GM10847 (cell line): Measurements from ENCODE around the gene B4GALNT4.

ENCODE experiments used
- POLR2A ChIP-seq: IDR thresholded peaks from 2 replicates; pipeline ENCODE4 v1.6.1; 2011; ENCODE audit not compliant: insufficient read length; ENCODE audit errors: extremely low read depth

B4GALNT4 gene

DNA sequence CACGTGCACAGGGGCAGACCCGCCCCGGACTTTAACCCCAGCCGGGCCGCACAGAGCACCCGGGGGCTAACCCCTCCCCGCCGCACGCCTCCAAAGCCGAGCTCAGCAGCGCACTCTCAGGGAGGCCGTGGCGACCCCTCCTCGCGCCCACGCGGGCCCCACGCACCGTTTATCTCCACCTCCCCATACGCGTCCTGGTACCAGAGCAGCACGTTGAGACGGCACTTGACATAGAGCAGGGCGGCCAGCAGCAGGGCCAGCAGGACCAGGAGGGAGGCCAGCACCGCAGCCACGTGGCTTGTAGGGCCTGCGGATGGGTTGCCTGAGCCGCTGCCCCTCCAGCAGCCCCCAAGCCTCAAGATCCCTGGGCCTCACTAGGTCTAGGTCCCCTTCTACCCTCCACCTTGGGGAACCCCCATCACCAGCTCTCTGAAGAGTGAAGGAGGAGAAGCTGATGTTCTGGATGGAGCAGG is 38.4 kb downstream of the B4GALNT4 start:
- TF ChIP-seq POLR2A, result no peak

DNA sequence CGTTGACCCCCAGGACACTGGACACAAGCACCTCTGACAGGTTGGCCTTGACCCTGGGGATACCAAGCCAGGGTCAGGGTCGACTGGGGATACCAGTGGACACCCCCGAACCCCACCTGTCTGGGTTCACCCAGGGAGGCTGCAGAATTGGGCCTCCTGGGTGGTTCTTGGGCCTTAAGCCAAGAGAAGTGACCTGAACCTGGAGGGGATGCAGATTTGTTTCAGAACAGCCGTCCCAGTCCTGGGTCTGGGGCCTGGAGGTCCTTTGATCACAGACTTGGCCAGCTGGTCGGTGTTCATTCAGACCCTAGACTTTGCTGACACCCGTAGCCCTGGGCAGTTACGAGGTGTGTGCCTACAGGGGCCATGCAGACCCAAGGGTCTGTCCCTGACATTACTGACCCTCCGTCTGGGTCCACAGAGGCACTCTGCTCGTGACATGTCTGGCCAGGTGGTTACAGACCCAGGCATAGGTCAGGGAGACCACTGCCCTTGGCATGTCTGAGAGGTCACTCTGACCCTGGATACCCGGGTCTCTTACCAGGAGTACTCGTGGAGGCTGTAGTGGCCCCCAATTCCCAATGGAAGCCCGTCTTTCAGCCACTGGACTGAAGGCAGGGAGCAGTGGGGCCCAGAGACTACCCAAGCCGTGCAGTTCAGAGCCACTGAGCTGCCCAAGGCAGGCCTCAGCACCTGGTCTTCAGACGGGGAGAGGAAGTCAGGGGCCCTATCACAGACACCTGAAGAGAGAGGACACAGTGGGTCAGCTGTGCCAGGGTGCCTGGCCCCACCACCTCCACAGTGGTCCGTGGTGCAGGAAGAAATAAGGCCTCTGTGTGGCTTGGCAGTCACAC is 39.1 kb downstream of the B4GALNT4 start:
- TF ChIP-seq POLR2A, result no peak

DNA sequence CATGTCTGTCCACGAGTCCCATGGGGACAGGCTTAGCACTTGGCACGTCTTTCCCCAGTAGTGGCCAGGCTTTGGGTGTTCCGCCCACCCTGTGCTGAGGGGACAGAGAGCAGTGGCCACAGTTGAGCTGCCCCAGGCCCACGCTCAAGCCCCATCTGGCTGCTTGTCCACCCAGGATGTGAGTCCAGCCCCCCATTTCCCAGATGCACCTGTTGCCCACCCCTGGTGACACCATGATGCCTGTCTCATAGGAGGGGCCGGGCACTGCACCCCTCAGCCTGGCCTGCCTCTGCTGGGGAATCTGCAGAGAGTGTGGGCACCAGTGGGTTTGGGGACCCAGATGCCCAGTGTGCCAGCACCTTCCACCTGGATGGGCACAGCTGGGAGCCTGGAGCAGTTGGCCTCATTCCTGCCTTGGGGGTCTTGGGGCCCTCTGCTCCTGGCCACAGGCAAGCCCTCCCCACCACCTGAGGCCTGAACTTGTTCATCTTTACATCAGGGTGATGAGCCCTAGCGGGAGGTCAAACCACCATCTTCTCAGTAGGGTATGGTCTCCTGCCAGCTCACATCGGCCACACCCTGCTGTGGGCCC is 39.8 kb downstream of the B4GALNT4 start:
- TF ChIP-seq POLR2A, result no peak

DNA sequence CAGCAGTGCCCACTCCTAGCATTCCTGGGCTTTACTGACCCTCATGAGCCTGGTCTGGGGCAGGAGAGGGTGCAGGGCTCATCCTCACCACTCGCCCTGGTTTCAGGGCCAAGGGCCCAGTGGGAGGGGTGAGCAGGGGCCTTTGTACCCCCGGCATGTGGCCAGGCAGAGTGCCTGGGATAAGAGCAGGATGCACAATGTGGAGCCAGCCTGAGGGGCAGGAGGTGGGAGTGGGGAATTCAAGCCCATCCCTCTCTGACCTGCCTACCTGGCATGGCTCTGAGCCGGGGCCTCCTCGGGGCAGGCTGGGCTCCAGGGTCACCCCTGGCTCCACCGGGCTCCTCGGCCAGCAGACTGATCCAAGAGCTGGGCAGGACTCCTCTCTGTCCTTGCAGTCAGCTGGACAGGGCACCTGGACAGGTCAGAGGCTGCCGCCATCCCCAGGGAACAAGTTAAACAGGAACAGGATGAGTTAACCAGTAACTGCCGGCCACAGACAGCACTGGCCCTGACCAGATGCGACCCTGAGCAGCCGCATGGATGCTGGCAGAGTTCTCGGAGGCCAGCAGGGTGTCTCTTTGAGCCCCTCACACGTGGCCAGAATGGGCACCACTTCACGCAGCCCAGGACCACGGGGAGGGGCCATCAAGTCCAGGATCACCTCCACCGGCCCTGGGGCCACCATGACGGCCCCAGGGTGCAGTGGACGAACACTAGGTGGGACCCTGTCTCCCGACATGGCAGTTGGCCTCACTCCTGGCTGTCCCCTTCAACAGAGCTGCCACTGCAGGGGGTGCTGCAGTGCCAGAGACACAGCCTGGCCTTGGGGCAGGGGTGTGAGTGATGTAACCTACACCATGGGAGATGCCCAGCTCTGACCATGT is 40.5 kb downstream of the B4GALNT4 start:
- TF ChIP-seq POLR2A, result no peak

DNA sequence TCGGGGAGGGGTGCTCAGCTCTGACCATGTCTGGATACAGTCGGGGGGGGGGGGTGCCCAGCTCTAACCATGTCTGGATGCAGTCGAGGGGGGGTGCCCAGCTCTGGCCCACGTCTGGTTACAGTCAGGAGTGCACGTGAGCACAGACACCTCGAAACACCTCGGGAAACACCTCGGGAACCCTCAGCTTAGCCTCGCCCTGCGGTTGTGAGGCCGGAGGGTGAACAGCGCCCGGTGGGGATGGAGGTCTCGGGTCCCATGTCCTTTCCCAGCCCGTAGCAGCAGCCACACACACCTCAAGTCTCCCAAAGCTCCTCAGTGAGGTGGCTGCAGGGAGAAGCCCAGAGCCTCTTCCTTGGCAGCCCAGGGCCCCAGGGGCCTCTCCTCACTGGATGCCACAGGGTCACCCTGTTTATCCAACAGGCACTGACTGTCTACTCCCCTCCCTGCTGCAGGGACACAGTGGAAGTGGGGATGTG is 43.4 kb downstream of the B4GALNT4 start:
- no peak for TF ChIP-seq POLR2A

DNA sequence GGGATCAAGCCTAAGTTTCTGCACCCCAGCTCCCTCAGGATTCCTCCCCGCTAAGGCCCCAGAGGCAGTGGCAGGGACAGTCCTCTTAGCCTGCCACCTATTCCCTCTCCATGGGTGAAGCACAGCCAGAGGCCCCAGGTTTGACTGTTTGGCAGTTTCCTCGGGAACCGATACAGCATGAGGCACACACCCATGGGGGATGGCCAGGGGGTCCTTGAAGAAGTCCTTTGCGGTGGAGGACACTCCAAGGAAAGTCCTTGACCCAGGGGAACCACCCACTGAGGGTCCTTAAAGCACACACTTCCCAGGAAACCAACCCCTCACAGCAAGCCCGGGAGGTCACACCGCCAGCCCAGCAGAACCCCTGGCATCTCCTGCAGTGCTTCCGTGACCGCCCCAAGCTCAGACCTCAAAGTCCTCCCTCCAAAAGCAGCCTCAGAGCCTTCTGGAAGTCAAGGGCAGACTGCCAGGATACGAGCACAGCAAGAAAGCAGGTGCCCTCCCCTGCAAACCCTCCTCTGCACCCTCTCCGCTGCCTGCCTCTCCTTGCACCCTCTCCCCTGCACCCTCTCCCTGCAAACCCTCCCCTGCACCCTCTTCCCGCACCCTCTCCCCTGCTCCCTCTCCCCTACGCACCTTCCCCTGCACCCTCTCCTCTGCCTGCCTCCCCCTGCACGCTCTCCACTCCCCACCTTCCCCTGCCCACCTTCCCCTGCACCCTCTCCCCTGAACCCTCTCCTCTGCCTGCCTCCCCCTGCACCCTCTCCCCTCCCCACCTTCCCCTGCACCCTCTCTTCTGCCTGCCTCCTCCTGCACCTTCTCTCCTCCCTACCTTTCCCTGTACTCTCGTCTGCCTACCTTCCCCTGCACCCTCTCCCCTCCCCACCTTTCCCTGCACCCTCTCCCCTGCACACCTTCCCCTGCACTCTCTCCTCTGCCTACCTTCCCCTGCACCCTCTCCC is 44.1 kb downstream of the B4GALNT4 start:
- TF ChIP-seq POLR2A, result no peak

DNA sequence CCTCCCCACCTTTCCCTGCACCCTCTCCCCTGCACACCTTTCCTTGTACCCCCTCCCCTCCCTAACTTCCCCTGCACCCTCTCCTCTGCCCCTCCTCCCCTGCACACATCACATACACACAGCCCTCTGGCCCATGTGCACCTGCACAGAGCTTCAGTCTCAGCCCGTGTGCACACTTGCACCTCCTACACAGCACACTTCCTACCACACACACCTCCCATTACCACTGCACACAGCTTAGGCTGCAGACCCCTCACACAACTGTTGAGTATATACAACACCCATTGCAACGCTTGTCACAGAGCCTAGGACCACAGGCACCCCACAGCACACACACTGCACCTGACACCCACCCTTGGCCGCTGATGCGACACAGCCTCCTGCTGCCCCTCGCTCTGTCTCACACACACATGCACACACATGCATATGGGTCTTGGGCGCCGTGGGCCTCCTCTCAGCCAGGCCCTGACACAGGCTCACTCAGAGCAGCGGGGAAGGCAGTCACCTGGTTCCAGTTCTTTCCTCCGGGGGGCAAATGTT is 45.1 kb downstream of the B4GALNT4 start:
- no peak for TF ChIP-seq POLR2A

DNA sequence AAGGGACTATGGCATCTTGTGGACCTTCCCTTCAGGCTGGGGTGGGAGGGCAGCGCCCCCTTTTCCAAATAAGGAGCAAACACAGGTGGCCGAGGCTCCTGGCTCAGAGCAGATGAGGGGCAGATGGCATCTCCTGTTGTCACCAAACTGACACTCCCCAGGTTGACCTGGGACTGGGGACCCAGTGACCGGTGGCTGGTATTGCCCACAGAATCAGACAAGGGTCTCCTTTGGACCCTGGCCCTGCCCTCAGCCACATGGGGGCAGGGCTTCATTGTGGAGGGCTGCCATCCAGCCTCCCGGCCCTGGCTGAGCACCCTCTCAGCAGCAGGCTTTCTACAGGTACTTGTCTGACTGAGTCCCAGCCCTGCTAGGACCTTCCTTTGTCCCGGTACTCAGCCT is 46.3 kb downstream of the B4GALNT4 start:
- no peak for TF ChIP-seq POLR2A

DNA sequence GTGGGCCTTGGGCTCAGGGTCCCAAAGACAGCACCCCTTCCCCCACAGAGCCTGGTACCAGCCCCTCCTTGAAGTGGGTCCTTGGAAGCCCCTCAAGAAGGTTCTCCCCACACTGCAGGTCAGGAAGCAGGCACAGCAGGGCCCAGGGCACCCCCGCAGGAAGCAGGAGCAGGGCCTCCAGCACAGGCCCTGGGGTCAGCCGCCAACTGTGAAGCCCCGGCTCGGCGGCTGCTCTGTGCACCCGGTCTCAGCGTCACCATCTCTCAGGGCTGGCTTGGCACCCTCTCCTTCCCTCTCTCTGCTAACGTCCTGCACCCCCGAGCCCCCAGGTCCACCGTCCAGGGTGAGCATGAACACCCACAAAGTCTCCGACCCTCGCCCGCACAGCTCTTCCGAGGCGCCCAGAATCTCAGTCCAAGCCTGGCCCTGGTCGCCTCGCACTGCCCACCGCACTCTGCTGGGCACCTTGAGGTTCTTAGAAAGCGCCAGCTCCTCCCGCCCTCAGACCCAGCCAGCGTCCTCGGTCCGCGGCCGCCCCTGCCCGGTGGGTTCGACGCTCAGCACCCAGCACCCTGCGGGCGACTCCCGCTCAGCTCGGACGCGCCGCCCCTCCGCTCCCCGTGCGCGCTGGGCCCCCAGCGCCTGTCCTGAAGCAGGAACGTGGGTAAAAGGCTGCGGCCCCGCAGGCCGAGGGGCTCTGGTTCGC is 46.9 kb downstream of the B4GALNT4 start:
- no peak for TF ChIP-seq POLR2A

DNA sequence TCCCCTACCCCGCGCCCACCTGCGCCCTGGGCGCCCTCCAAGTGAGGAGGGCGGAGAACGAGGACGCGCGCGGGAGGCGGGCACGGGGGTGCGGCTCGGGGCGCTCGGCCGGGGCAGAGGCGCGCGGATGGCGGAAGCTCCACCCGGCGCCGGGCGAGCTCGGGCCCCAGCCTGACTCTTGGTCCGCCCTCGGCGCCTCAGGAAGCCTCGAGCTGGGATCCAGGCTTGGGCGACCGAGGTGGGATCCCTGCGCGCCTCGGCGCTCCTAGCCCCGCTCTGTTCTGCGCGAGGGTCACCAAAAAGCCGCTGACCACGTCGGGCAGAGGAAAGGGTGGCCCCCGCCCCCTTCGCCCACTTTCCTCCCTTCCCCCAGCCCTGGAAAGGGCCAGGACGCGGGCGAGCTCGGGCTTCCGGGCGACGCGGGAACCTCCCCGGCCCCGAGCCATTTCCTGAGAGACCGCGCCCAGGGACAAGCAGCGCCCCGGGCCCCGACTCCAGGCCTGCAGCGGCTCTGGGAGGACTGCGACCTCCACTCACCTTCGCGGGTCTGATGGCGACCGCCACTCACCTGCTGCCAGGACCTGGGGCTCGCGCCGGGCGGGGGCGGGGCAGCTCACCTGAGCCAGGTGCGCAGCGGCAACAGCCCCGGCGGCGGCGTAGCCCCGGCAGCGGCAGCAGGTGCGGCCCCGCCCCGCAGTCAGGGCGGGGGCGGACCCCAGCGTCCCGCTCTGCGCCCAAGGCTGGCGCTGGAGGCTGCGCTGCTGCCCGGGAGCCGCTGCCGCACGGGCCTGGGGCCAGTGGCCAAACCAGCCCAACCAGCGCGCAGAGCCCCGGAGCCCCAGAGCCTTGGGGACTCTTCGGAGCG is 47.7 kb downstream of the B4GALNT4 start:
- TF ChIP-seq POLR2A, result no peak

DNA sequence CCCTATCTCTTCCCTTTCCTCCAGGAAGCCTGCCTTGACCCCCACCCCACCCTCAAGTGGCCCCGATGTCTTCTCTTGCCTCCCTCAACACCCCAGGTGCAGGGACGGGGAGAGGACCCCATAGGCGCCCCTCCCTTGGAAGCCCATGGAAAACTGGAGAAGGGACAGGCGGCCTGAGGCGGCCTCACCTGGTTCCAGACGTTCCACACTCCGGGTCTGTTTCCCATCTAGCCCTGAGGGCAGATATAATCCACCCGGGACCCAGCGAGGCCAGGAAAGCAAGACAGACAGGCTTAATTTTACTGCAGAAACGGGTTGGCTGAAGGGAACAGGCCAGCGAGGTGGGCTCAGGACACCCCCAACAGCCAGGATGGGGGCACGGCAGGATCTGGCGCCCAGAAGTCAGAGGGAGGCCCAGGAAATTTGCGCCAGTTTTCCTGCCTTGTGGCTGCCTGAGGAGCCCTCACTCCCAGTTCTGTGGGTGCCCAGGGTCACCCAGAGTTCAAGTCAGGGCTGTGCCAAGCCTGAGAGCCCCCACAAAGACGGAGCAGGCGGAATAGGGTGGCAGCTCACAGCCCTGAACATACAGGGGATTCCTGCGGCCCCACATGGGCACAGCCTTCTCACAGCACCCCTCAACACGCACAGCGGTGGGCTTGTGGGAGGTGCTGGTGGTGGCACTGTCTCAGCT is 48.5 kb downstream of the B4GALNT4 start:
- no peak for TF ChIP-seq POLR2A
